Endothelial cell of umbilical vein (primary cell): ENCODE measurements around the gene BCAN.

Source experiments
- CTCF ChIP-seq, 2 donors: IDR thresholded peaks; 1 replicate in 1 of 2; 2 replicates in 1 of 2; pipeline ENCODE4 v1.5.1; 2011; ENCODE audit warnings: low read length in 2 of 2, mild to moderate bottlenecking in 2 of 2, moderate library complexity in 2 of 2, control low read depth in 1 of 2, inconsistent platforms in 1 of 2, low read depth in 1 of 2; ENCODE audit not compliant: insufficient read depth in 1 of 2; ENCODE audit errors: extremely low read depth in 1 of 2
- EZH2 ChIP-seq: IDR thresholded peaks from 2 replicates; pipeline ENCODE4 v1.6.1; 2012; ENCODE audit warnings: borderline replicate concordance, low read depth, mild to moderate bottlenecking, moderate library complexity, low read length, inconsistent platforms; ENCODE audit not compliant: severe bottlenecking
- JUN ChIP-seq: IDR thresholded peaks from 2 replicates; pipeline ENCODE4 v1.6.1; 2011; ENCODE audit warnings: borderline replicate concordance, low read depth; ENCODE audit not compliant: insufficient read length, insufficient read depth
- POLR2A ChIP-seq: IDR thresholded peaks from 2 replicates; pipeline ENCODE4 v1.6.1; 2012; ENCODE audit warnings: low read depth, mild to moderate bottlenecking, control low read depth, low read length
- POLR2AphosphoS5 ChIP-seq: IDR thresholded peaks from 2 replicates; pipeline ENCODE4 v1.6.1; 2012; ENCODE audit warnings: low read depth, mild to moderate bottlenecking, control low read depth, low read length, moderate library complexity; ENCODE audit not compliant: insufficient read depth

GRCh38 chr1:156660752-156661112 is 18.8 kb downstream of the BCAN start:
- no peak for TF ChIP-seq CTCF (IDR thresholded peaks at IDR 0.05; ENCODE audit: extremely low read depth in 1 of 2, insufficient read depth in 1 of 2, low read depth in 1 of 2, low read length in 2 of 2)
- TF ChIP-seq JUN, result no peak
- no peak for TF ChIP-seq EZH2
- TF ChIP-seq POLR2A, result no peak
- TF ChIP-seq POLR2AphosphoS5, result no peak
